ENCODE results near the gene ACADS.

DNA sequence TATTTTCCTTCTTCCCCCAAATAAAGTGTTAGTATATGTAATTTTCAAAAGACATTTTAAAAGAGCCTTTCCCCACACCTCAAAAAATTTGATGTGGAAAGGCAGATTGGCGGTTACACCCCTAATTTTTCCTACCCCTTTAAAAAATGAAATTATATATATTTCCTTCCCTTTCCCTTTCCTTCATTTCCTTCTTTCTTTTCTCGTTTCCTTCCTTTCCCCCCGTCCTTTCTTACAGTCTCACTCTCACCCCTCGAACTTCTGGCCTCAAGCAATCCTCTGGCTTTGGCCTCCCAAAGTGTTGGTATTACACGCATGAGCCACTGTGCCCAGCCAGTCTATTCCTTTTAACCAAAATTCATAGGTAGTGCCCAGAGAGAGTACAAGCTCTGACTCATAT, 19.6 kb upstream of the ACADS start:
- TF ChIP-seq, protein P1, sequence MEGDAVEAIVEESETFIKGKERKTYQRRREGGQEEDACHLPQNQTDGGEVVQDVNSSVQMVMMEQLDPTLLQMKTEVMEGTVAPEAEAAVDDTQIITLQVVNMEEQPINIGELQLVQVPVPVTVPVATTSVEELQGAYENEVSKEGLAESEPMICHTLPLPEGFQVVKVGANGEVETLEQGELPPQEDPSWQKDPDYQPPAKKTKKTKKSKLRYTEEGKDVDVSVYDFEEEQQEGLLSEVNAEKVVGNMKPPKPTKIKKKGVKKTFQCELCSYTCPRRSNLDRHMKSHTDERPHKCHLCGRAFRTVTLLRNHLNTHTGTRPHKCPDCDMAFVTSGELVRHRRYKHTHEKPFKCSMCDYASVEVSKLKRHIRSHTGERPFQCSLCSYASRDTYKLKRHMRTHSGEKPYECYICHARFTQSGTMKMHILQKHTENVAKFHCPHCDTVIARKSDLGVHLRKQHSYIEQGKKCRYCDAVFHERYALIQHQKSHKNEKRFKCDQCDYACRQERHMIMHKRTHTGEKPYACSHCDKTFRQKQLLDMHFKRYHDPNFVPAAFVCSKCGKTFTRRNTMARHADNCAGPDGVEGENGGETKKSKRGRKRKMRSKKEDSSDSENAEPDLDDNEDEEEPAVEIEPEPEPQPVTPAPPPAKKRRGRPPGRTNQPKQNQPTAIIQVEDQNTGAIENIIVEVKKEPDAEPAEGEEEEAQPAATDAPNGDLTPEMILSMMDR (IDR thresholded peaks at IDR 0.05; ENCODE audit: low read length), result no peak
- TF ChIP-seq EZH2 (optimal IDR thresholded peaks at IDR 0.05; ENCODE audit: low read depth, low read length), result no peak

All from MM.1S (cell line).